PC-3 (cell line): ENCODE data around the gene ZCCHC2.

Experiments used
- CTCF ChIP-seq: fragments of 300-600 bp; sonication (generic); conservative IDR thresholded peaks from 2 replicates; pipeline ENCODE4 v1.5.1; 2017; ENCODE audit warnings: antibody characterized with exemption, low read depth, mild to moderate bottlenecking, low read length
- EZH2 ChIP-seq: fragments of 300-600 bp; sonication (generic); IDR thresholded peaks from one replicate; pipeline ENCODE4 v1.6.1; 2017; ENCODE audit warnings: antibody characterized with exemption, mild to moderate bottlenecking, low read length; ENCODE audit not compliant: unreplicated experiment

- no peak for TF ChIP-seq CTCF
- no peak for TF ChIP-seq EZH2
These were observed 102.2 kb downstream of the ZCCHC2 start for GRCh38 chr18:62625019-62625418.
